Activated CD4-positive, CD25-positive, alpha-beta regulatory T cell treated with anti-CD3 and anti-CD28 coated beads, Interleukin-2, amount 50 U/mL, for 16 hours (primary cell): ENCODE measurements around the gene PDCD1LG2.

Experiments used
- DNase-seq: peaks from one replicate; pipeline ENCODE4 v3.0.0-alpha.2; 2020; ENCODE audit warnings: low read depth, low spot score

PDCD1LG2 gene

GRCh38 chr9:5611321-5612184, 101.2 kb downstream of the PDCD1LG2 start:
- DNase-seq = no peak

- DNase-seq = no peak
Measured at GRCh38 chr9:5612185-5612530, 101.8 kb downstream of the PDCD1LG2 start.

- no peak for DNase-seq
Measured at GRCh38 chr9:5614192-5614591, 103.9 kb downstream of the PDCD1LG2 start.

GRCh38 chr9:5614985-5615384, 104.7 kb downstream of the PDCD1LG2 start:
- DNase-seq = no peak

- DNase-seq = no peak
Measured at GRCh38 chr9:5617749-5618148, 107.4 kb downstream of the PDCD1LG2 start.

GRCh38 chr9:5620494-5620893, 110.2 kb downstream of the PDCD1LG2 start:
- no peak for DNase-seq
